GM12873 (cell line): ENCODE data around the gene TGFBRAP1.

Source experiments
- TF ChIP-seq, protein P1 (sequence below): IDR thresholded peaks from 2 replicates; pipeline ENCODE4 v1.5.1; 2012; ENCODE audit warnings: low read depth, mild to moderate bottlenecking, moderate library complexity, low read length, control low read depth; ENCODE audit not compliant: insufficient read depth; ENCODE audit errors: missing control alignments

The TGFBRAP1 gene

DNA sequence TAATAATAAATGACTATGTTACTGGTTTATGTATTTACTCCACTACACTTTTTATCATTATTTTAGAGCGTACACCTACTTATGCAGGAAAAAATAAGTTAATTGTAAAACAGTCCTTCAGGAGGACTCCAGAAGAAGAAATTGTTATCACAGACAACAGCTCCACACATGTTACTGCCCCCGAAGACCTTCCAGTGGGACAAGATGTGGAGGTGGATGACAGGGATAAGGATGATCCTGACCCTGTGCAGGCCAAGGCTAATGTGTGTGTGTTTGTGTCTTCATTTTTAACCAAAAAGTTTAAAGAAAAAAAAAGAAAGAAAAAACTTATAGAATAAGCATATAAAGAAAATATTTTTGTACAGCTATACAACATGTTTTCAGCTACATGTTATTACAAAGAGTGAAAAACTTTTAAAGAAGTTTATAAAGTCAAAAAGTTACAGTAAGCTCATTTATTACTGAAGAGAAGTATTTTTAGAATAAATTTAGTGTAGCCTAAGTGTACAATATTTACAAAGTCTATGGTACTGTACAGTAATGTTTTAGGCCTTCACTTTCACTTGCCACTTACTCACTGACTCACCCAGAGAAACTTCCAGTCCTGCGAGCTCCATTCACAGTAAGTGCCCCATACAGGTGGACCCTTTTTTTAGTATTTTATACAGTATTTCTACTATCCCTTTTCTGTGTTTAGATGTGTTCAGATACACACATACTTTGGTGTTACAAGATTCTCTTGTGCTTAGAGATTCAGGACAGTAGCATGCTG, 7.5 kb downstream of the TGFBRAP1 start:
- TF ChIP-seq, protein P1, sequence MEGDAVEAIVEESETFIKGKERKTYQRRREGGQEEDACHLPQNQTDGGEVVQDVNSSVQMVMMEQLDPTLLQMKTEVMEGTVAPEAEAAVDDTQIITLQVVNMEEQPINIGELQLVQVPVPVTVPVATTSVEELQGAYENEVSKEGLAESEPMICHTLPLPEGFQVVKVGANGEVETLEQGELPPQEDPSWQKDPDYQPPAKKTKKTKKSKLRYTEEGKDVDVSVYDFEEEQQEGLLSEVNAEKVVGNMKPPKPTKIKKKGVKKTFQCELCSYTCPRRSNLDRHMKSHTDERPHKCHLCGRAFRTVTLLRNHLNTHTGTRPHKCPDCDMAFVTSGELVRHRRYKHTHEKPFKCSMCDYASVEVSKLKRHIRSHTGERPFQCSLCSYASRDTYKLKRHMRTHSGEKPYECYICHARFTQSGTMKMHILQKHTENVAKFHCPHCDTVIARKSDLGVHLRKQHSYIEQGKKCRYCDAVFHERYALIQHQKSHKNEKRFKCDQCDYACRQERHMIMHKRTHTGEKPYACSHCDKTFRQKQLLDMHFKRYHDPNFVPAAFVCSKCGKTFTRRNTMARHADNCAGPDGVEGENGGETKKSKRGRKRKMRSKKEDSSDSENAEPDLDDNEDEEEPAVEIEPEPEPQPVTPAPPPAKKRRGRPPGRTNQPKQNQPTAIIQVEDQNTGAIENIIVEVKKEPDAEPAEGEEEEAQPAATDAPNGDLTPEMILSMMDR: no peak

DNA sequence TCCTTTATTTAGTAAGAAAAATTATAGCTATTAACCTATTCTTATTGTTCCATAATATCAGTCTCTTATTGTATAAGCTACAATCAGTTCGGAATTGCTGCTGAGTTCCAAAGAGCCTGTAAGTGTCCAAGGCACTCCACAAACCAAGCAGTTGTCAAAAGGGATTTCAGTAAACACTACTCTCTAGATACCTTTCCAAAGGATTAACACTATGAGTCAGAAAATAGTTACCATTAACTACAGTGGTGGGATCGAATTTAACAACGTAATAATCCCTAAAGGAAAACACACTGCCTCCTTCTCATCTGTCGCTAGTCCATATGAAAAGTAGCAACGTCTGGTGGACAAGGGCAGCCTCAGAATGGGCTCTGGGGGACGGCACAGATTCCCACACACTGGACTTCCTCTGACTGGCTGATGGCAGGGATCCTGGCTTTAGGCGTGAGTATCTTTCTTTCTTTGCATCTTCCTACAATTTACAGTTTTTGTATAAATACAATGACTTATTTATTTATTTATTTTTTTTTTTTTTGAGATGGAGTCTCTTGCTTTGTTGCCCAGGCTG, 8.8 kb downstream of the TGFBRAP1 start:
- TF ChIP-seq, protein P1: no peak

DNA sequence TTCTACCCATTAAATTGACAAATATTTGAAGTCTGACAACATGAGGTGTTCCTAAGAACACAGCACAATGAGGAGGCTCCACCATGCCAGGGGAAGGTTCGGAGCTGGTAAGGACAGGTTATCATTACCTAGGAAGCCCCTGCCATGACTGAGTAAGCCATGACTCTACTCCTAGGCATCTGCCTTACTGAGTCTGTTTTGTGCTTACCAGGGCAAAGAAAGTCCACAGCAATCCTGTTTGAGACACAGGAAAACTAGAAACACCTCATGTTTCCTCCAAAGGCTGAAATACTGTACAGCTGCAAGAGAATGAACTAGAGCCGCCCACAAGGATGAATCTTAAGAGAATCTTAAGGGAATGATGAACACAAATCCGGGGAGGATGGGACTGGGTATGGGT, 11.6 kb downstream of the TGFBRAP1 start:
- TF ChIP-seq, protein P1: no peak

DNA sequence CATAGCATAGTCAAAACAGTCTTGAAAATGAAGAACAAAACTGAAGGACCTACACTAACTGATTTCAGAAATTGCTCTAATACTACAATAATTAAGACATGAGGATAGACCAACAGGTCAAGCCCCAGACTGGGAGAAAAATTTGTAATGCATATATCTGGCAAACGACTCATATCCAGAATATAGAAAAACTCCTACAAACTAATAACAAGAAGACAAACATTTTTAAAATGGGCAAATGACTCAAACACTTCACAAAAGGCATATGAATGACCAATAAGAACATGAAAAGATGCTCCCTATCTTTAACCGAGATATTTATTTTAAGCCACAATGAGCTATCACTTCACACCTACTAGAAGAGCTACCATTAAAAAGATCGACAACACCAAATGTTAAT, 14.2 kb downstream of the TGFBRAP1 start:
- TF ChIP-seq, protein P1: no peak

DNA sequence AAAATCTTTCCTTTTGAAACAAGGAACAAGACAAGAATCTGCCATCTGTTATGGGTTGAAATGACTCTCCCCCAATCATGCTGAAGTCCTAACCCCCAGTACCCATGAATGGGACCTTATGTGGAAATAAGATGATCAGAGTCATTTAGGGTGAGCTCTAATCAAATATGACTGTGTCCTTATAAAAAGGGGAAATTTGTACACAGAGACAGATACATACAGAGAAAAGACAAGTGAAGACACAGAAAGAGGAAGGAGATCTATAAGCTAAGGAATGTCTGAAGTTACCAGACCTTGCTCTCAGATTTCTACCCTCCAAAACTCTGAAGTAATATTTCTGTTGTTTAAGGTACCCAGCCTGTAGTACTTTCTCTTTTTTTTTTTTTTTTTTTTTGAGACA, 15.7 kb downstream of the TGFBRAP1 start:
- TF ChIP-seq, protein P1: no peak

DNA sequence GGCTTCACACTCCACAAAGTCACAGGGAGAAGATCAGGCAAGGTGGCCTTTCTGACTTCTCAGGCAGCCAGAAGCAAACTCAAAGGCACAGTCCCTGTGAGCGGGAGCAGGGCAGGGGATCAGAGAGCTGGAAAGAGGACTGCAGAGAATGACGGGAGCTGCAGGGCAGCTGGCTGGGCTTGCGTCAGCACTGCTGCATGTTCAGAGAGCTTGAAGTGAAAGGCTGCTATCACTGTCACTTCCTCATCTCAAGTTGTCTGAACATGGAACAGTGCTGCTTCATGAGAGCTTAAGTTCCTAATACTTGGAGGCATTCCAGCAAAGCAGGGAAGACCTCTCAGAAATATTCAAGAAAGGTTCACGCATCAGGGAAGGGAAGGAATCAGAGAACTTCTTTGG, 20.4 kb downstream of the TGFBRAP1 start:
- TF ChIP-seq, protein P1: no peak

DNA sequence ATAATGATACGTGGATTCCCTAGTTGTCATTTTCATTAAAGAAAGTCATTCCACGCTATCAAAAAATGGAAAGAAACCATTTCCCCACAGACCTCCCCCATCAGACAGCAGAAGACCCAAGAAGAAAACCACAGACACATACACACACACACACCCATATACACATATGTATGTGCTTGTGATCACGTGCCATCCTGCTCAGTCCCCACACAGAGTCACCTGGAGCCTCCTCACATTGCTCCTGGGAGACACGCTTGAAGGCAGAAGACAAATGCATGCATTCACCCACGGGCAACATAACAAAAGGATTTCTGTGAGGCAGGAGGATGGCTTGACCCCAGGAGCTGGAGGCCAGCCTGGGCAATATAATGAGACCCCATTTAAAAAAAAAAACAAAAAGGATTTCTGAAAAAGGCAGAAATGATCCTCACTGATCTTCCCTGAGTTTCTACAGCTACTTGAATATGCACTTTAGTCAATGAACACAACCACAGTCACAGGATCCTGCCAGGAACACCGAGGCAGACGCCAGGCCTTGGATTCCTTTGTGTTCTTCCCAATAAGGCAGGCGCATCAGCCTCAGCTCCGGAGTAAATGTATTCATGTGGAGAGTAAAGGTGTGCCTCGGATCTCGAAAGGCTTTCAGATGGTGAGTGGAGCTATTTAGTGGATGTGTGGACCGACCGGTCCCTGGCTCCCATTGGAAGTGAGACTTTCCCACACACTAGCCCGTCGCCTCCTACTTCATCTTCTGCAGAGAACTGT, 21.0 kb downstream of the TGFBRAP1 start:
- TF ChIP-seq, protein P1: no peak
